GM12878 (cell line): ENCODE measurements around the gene CD86. TPM values are rescaled to one million over a fixed set of nuclear protein-coding genes. Genes with fewer than 3 reads are reported as not detected.
A peak's percentile ranks its signal among the peaks of the same experiment; 100 is the strongest.

Source experiments
- ATF7 ChIP-seq: fragments of 450-650 bp; IDR thresholded peaks from 2 replicates; pipeline ENCODE4 v1.6.1; 2016; ENCODE audit warnings: low read depth, mild to moderate bottlenecking
- BHLHE40 ChIP-seq, 2 experiments: fragments of 450-650 bp in 1 of 2; IDR thresholded peaks; 2 replicates each; pipeline ENCODE4 v1.6.1; 2011 to 2017; ENCODE audit warnings: low read depth in 2 of 2, borderline replicate concordance in 1 of 2, improper control_type of control experiment in 1 of 2, low read length in 1 of 2, mild to moderate bottlenecking in 1 of 2
- BMI1 ChIP-seq: fragments of 450-650 bp; IDR thresholded peaks from 2 replicates; pipeline ENCODE4 v1.6.1; 2016; ENCODE audit warnings: mild to moderate bottlenecking, moderate library complexity, borderline replicate concordance
- CREB1 ChIP-seq: IDR thresholded peaks from 2 replicates; pipeline ENCODE4 v1.6.1; 2012; ENCODE audit warnings: low read depth, mild to moderate bottlenecking, inconsistent platforms
- GATAD2B ChIP-seq: fragments of 450-650 bp; conservative IDR thresholded peaks from 2 replicates; pipeline ENCODE4 v1.6.1; 2017; ENCODE audit warnings: low read depth, mild to moderate bottlenecking, moderate library complexity
- IKZF1 ChIP-seq: fragments of 450-650 bp; conservative IDR thresholded peaks from 2 replicates; pipeline ENCODE4 v1.6.1; 2017; ENCODE audit warnings: antibody characterized with exemption, mild to moderate bottlenecking
- IRF4 ChIP-seq: IDR thresholded peaks from 2 replicates; pipeline ENCODE4 v1.6.1; 2011; ENCODE audit warnings: low read depth, low read length
- JUNB ChIP-seq: IDR thresholded peaks from 2 replicates; pipeline ENCODE4 v1.6.1; 2016; ENCODE audit warnings: antibody characterized with exemption, mild to moderate bottlenecking
- MEF2A ChIP-seq: IDR thresholded peaks from 2 replicates; pipeline ENCODE4 v1.6.1; 2011; ENCODE audit warnings: low read depth, mild to moderate bottlenecking, low read length, moderate library complexity; ENCODE audit not compliant: insufficient read depth
- MTA2 ChIP-seq: fragments of 450-650 bp; IDR thresholded peaks from 2 replicates; pipeline ENCODE4 v1.6.1; 2016; ENCODE audit warnings: low read depth, mild to moderate bottlenecking, moderate library complexity
- POLR2AphosphoS5 ChIP-seq: IDR thresholded peaks from 2 replicates; pipeline ENCODE4 v1.6.1; 2011; ENCODE audit warnings: mild to moderate bottlenecking, low read length, inconsistent platforms
- RBBP5 ChIP-seq: fragments of 200-600 bp; sonication (generic); conservative IDR thresholded peaks from 2 replicates; pipeline ENCODE4 v1.6.1; 2016
- RELA ChIP-seq: fragments of 450-650 bp; IDR thresholded peaks from 2 replicates; pipeline ENCODE4 v1.8.0; 2014; ENCODE audit warnings: borderline replicate concordance; ENCODE audit not compliant: partially characterized antibody
- RFX5 ChIP-seq: IDR thresholded peaks from 2 replicates; pipeline ENCODE4 v1.6.1; 2011; ENCODE audit warnings: low read depth, low read length, improper control_type of control experiment
- RUNX3 ChIP-seq: IDR thresholded peaks from 2 replicates; pipeline ENCODE4 v1.6.1; 2012; ENCODE audit warnings: low read length, inconsistent platforms
- SMAD5 ChIP-seq: IDR thresholded peaks from 2 replicates; pipeline ENCODE4 v1.6.1; 2016; ENCODE audit warnings: antibody characterized with exemption, low read depth
- STAT1 ChIP-seq: fragments of 450-650 bp; conservative IDR thresholded peaks from 2 replicates; pipeline ENCODE4 v1.6.1; 2014; ENCODE audit warnings: antibody characterized with exemption, mild to moderate bottlenecking
- TCF12 ChIP-seq: IDR thresholded peaks from 2 replicates; pipeline ENCODE4 v1.6.1; 2011; ENCODE audit warnings: low read depth, mild to moderate bottlenecking, low read length
- TCF3 ChIP-seq: IDR thresholded peaks from 2 replicates; pipeline ENCODE4 v1.6.1; 2012; ENCODE audit warnings: low read depth, mild to moderate bottlenecking, low read length, borderline replicate concordance; ENCODE audit not compliant: insufficient read depth
- ZNF207 ChIP-seq: fragments of 450-650 bp; IDR thresholded peaks from 2 replicates; pipeline ENCODE4 v1.6.1; 2014; ENCODE audit warnings: antibody characterized with exemption, mild to moderate bottlenecking, borderline replicate concordance
- ZNF24 ChIP-seq: fragments of 450-650 bp; IDR thresholded peaks from 2 replicates; pipeline ENCODE4 v1.6.1; 2017; ENCODE audit warnings: antibody characterized with exemption, mild to moderate bottlenecking
- polyA plus RNA-seq, 11 experiments: library from polyadenylated mRNA; depleted of rRNA in 4 of 11; unstranded in 6 of 11; stranded (reverse) in 5 of 11; fragments of >200 nt; fragmentation: Nextera tagmentation in 4 of 11; fragmentation: Illumina TruSeq in 1 of 11; extraction: Ambion mirVana in 4 of 11; extraction: Trizol in 1 of 11; gene quantifications; 1 replicate in 1 of 11; 2 replicates in 10 of 11; pipeline versions ENCODE4 v1.2.1 to v1.2.3, GENCODE V29; 2011 to 2016; ENCODE audit warnings: inconsistent platforms in 2 of 11, missing spikeins in 2 of 11, low read depth in 1 of 11
- total RNA-seq, 4 experiments: library from RNA; depleted of rRNA in 3 of 4; stranded (reverse); fragments of >200 nt in 3 of 4; fragmentation: Illumina TruSeq in 1 of 4; extraction: Trizol in 1 of 4; gene quantifications; 2 replicates each; pipeline versions ENCODE4 v1.2.1 to v1.2.3, GENCODE V29; 2013 to 2021
- TF ChIP-seq, protein P1 (sequence below): IDR thresholded peaks from 2 replicates; pipeline ENCODE4 v1.6.1; 2012; ENCODE audit warnings: improper control_type of control experiment, low read depth, low read length; ENCODE audit not compliant: insufficient replicate concordance
- TF ChIP-seq, protein P2 (sequence below): fragments of 450-650 bp; IDR thresholded peaks from 2 replicates; pipeline ENCODE4 v1.6.1; 2017; ENCODE audit warnings: low read depth, mild to moderate bottlenecking, moderate library complexity
- TF ChIP-seq, protein P3 (sequence below): fragments of 450-650 bp; IDR thresholded peaks from 2 replicates; pipeline ENCODE4 v1.6.1; 2017; ENCODE audit warnings: mild to moderate bottlenecking

CD86 gene
- total and polyA plus RNA-seq, 10 of the 15 experiments (the other 5 are each of a cell fraction or from before 2014, with no cell fraction given) = 40.9 to 100 (median 55.5) TPM

DNA sequence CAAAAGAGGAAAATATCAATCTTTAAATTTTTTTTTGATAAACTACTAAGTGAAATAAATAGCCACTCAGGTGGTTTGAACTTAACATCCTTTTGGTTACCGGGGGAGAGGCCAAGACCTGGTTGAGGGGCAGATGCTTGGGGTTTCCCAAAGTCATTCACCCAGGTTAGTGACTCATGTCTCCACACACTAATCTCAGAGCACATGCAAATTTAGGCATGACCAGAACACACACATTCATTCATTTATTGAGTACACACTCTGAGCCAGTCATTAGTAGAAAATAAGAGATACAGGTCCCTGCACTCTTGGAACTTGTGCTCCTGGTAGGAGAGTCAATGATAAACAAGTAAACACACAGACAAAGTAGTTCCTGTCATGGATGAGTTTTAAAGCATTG, 40.4 kb upstream of the CD86 start (continued):
- TF ChIP-seq POLR2AphosphoS5 = peak; percentile 38; the same call in 1 of the 2 replicates
- peak; percentile 69; the same call in 1 of the 2 replicates for TF ChIP-seq TCF12
- TF ChIP-seq RELA = peak; percentile 63
- TF ChIP-seq ZNF207 = no peak
- peak; percentile 69 for TF ChIP-seq CREB1
- no peak for TF ChIP-seq SMAD5
- TF ChIP-seq STAT1 = no peak
- TF ChIP-seq GATAD2B = 0 out of 2 replicates have a peak, but pooled peaks have one; percentile 53
- TF ChIP-seq ZNF24 = peak; percentile 92
- TF ChIP-seq BMI1 = peak; percentile 48; the same call in 1 of the 2 replicates
- TF ChIP-seq RFX5 = no peak
- peak; percentile 49; the same call in 1 of the 2 replicates for TF ChIP-seq IRF4
- TF ChIP-seq, protein P1, sequence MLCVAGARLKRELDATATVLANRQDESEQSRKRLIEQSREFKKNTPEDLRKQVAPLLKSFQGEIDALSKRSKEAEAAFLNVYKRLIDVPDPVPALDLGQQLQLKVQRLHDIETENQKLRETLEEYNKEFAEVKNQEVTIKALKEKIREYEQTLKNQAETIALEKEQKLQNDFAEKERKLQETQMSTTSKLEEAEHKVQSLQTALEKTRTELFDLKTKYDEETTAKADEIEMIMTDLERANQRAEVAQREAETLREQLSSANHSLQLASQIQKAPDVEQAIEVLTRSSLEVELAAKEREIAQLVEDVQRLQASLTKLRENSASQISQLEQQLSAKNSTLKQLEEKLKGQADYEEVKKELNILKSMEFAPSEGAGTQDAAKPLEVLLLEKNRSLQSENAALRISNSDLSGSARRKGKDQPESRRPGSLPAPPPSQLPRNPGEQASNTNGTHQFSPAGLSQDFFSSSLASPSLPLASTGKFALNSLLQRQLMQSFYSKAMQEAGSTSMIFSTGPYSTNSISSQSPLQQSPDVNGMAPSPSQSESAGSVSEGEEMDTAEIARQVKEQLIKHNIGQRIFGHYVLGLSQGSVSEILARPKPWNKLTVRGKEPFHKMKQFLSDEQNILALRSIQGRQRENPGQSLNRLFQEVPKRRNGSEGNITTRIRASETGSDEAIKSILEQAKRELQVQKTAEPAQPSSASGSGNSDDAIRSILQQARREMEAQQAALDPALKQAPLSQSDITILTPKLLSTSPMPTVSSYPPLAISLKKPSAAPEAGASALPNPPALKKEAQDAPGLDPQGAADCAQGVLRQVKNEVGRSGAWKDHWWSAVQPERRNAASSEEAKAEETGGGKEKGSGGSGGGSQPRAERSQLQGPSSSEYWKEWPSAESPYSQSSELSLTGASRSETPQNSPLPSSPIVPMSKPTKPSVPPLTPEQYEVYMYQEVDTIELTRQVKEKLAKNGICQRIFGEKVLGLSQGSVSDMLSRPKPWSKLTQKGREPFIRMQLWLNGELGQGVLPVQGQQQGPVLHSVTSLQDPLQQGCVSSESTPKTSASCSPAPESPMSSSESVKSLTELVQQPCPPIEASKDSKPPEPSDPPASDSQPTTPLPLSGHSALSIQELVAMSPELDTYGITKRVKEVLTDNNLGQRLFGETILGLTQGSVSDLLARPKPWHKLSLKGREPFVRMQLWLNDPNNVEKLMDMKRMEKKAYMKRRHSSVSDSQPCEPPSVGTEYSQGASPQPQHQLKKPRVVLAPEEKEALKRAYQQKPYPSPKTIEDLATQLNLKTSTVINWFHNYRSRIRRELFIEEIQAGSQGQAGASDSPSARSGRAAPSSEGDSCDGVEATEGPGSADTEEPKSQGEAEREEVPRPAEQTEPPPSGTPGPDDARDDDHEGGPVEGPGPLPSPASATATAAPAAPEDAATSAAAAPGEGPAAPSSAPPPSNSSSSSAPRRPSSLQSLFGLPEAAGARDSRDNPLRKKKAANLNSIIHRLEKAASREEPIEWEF = no peak
- TF ChIP-seq, protein P2, sequence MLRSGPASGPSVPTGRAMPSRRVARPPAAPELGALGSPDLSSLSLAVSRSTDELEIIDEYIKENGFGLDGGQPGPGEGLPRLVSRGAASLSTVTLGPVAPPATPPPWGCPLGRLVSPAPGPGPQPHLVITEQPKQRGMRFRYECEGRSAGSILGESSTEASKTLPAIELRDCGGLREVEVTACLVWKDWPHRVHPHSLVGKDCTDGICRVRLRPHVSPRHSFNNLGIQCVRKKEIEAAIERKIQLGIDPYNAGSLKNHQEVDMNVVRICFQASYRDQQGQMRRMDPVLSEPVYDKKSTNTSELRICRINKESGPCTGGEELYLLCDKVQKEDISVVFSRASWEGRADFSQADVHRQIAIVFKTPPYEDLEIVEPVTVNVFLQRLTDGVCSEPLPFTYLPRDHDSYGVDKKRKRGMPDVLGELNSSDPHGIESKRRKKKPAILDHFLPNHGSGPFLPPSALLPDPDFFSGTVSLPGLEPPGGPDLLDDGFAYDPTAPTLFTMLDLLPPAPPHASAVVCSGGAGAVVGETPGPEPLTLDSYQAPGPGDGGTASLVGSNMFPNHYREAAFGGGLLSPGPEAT = peak; percentile 51; the same call in 1 of the 2 replicates
- 0 out of 2 replicates have a peak, but pooled peaks have one; percentile 46 for TF ChIP-seq MEF2A
- TF ChIP-seq, protein P3, sequence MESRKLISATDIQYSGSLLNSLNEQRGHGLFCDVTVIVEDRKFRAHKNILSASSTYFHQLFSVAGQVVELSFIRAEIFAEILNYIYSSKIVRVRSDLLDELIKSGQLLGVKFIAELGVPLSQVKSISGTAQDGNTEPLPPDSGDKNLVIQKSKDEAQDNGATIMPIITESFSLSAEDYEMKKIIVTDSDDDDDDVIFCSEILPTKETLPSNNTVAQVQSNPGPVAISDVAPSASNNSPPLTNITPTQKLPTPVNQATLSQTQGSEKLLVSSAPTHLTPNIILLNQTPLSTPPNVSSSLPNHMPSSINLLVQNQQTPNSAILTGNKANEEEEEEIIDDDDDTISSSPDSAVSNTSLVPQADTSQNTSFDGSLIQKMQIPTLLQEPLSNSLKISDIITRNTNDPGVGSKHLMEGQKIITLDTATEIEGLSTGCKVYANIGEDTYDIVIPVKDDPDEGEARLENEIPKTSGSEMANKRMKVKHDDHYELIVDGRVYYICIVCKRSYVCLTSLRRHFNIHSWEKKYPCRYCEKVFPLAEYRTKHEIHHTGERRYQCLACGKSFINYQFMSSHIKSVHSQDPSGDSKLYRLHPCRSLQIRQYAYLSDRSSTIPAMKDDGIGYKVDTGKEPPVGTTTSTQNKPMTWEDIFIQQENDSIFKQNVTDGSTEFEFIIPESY = no peak
- peak; percentile 75 for TF ChIP-seq ATF7
- TF ChIP-seq JUNB = peak; percentile 85
- peak; percentile 53; the same call in 1 of the 2 replicates for TF ChIP-seq IKZF1
- TF ChIP-seq RBBP5 = no peak
- peak; percentile 69; the same call in 1 of the 2 replicates for TF ChIP-seq MTA2
- peak; percentile 30; the same call in 1 of the 2 replicates for TF ChIP-seq TCF3
- peak; percentile 89 for TF ChIP-seq RUNX3
- peak; percentile 71 to 73; a peak in 3 of 4 replicates for TF ChIP-seq BHLHE40 (IDR thresholded peaks at IDR 0.05; ENCODE audit: borderline replicate concordance in 1 of 2, low read depth in 2 of 2, low read length in 1 of 2)
